H9 (cell line): Measurements from ENCODE around the gene MTX3. TPM values are rescaled to one million over a fixed set of nuclear protein-coding genes. Genes with fewer than 3 reads are reported as not detected.

Experiments used
- DNase-seq: peaks from one replicate; pipeline ENCODE4 v3.0.0-alpha.2; 2017
- H2AFZ ChIP-seq: one replicate; pipeline ENCODE4 v1.6.1; 2013; ENCODE audit warnings: mild to moderate bottlenecking, low read length, control low read depth, moderate library complexity
- H2AK5ac ChIP-seq: 2 replicates; pipeline ENCODE4 v1.6.1; 2013; ENCODE audit warnings: low read length, control low read depth, mixed read lengths; ENCODE audit not compliant: insufficient read length
- H2BK120ac ChIP-seq: one replicate; pipeline ENCODE4 v1.6.1; 2013; ENCODE audit warnings: low read depth, mild to moderate bottlenecking, low read length, control low read depth, inconsistent platforms; ENCODE audit not compliant: poor library complexity, severe bottlenecking
- H2BK12ac ChIP-seq: 2 replicates; pipeline ENCODE4 v1.6.1; 2013; ENCODE audit warnings: low read length, control low read depth, mixed read lengths, low read depth; ENCODE audit not compliant: insufficient read length
- H2BK15ac ChIP-seq: 2 replicates; pipeline ENCODE4 v1.6.1; 2013; ENCODE audit warnings: low read depth, low read length, control low read depth
- H2BK20ac ChIP-seq: one replicate; pipeline ENCODE4 v1.6.1; 2013; ENCODE audit warnings: low read depth, mild to moderate bottlenecking, low read length, control low read depth, inconsistent platforms; ENCODE audit not compliant: poor library complexity, severe bottlenecking
- H2BK5ac ChIP-seq: 2 replicates; pipeline ENCODE4 v1.6.1; 2013; ENCODE audit warnings: low read length, control low read depth, mixed read lengths; ENCODE audit not compliant: insufficient read length
- H3K14ac ChIP-seq: 2 replicates; pipeline ENCODE4 v1.6.1; 2013; ENCODE audit warnings: low read length, control low read depth; ENCODE audit not compliant: insufficient read depth
- H3K18ac ChIP-seq: 2 replicates; pipeline ENCODE4 v1.6.1; 2013; ENCODE audit warnings: low read depth, mild to moderate bottlenecking, mixed read lengths, low read length, control low read depth; ENCODE audit not compliant: insufficient read length
- H3K23ac ChIP-seq: 2 replicates; pipeline ENCODE4 v1.6.1; 2013; ENCODE audit warnings: low read length, control low read depth, mixed read lengths, low read depth; ENCODE audit not compliant: insufficient read length
- H3K23me2 ChIP-seq: 2 replicates; pipeline ENCODE4 v1.6.1; 2013; ENCODE audit warnings: low read depth, mild to moderate bottlenecking, mixed read lengths, low read length, control low read depth; ENCODE audit not compliant: insufficient read length, poor library complexity, severe bottlenecking
- H3K27ac ChIP-seq: 2 replicates; pipeline ENCODE4 v1.5.1; 2013; ENCODE audit warnings: low read length, control low read depth, mixed read lengths, low read depth; ENCODE audit not compliant: insufficient read length
- H3K27me3 ChIP-seq: 2 replicates; pipeline ENCODE4 v1.6.1; 2013; ENCODE audit warnings: low read length, control low read depth, inconsistent platforms; ENCODE audit not compliant: insufficient read depth
- H3K4ac ChIP-seq: 2 replicates; pipeline ENCODE4 v1.6.1; 2013; ENCODE audit warnings: low read depth, mild to moderate bottlenecking, control low read depth, inconsistent platforms, low read length, moderate library complexity
- H3K4me1 ChIP-seq: 2 replicates; pipeline ENCODE4 v1.6.1; 2013; ENCODE audit warnings: low read length, control low read depth, inconsistent platforms; ENCODE audit not compliant: insufficient read depth
- H3K4me2 ChIP-seq: 2 replicates; pipeline ENCODE4 v1.6.1; 2013; ENCODE audit warnings: low read length, control low read depth, mixed read lengths; ENCODE audit not compliant: insufficient read length, insufficient read depth
- H3K56ac ChIP-seq: 2 replicates; pipeline ENCODE4 v1.6.1; 2013; ENCODE audit warnings: low read depth, mild to moderate bottlenecking, mixed read lengths, low read length, control low read depth; ENCODE audit not compliant: insufficient read length
- H3K79me1 ChIP-seq: 2 replicates; pipeline ENCODE4 v1.6.1; 2013; ENCODE audit warnings: low read depth, mild to moderate bottlenecking, moderate library complexity, low read length, control low read depth, inconsistent platforms; ENCODE audit not compliant: insufficient read depth, poor library complexity, severe bottlenecking
- H3K79me2 ChIP-seq: 2 replicates; pipeline ENCODE4 v1.6.1; 2013; ENCODE audit warnings: low read length, control low read depth, inconsistent platforms; ENCODE audit not compliant: insufficient read depth
- H3K9ac ChIP-seq: 2 replicates; pipeline ENCODE4 v1.6.1; 2013; ENCODE audit warnings: low read length, control low read depth, mixed read lengths; ENCODE audit not compliant: insufficient read length; ENCODE audit errors: extremely low read depth
- H3K9me3 ChIP-seq: one replicate; pipeline ENCODE4 v1.6.1; 2013; ENCODE audit warnings: low read depth, low read length, inconsistent platforms; ENCODE audit not compliant: control insufficient read depth
- H3T11ph ChIP-seq: one replicate; pipeline ENCODE4 v1.6.1; 2013; ENCODE audit warnings: mild to moderate bottlenecking, low read length, control low read depth, inconsistent platforms
- H4K20me1 ChIP-seq: one replicate; pipeline ENCODE4 v1.6.1; 2013; ENCODE audit not compliant: control insufficient read depth, insufficient read length, insufficient read depth
- H4K5ac ChIP-seq: 2 replicates; pipeline ENCODE4 v1.6.1; 2013; ENCODE audit warnings: low read depth, mild to moderate bottlenecking, mixed read lengths, low read length, control low read depth; ENCODE audit not compliant: insufficient read length
- H4K8ac ChIP-seq: replicated peaks from 2 replicates; pipeline ENCODE4 v1.6.1; 2013; ENCODE audit warnings: low read length, control low read depth, mixed read lengths, low read depth; ENCODE audit not compliant: insufficient read length
- H4K91ac ChIP-seq: 2 replicates; pipeline ENCODE4 v1.6.1; 2013; ENCODE audit warnings: low read depth, mild to moderate bottlenecking, moderate library complexity, mixed read lengths, low read length, control low read depth; ENCODE audit not compliant: insufficient read length
- H3K27ac Mint-ChIP-seq, 3 experiments: 2 replicates in 2 of 3; 3 replicates in 1 of 3; pipeline ENCODE4 v1.8.0; 2020 to 2021; ENCODE audit warnings: mixed read lengths in 3 of 3, mild to moderate bottlenecking in 1 of 3, moderate library complexity in 1 of 3
- H3K27me3 Mint-ChIP-seq: 2 replicates; pipeline ENCODE4 v1.8.0; 2021; ENCODE audit warnings: low read depth, mild to moderate bottlenecking, moderate library complexity, mixed read lengths
- H3K36me3 Mint-ChIP-seq, 3 experiments: 2 replicates in 2 of 3; 3 replicates in 1 of 3; pipeline ENCODE4 v1.8.0; 2020 to 2021; ENCODE audit warnings: low read depth in 3 of 3, mixed read lengths in 3 of 3; ENCODE audit not compliant: insufficient read depth in 1 of 3
- H3K4me1 Mint-ChIP-seq, 2 experiments: 2 replicates each; pipeline ENCODE4 v1.8.0; 2020; ENCODE audit warnings: mixed read lengths in 2 of 2
- H3K4me3 Mint-ChIP-seq, 2 experiments: 2 replicates in 1 of 2; 3 replicates in 1 of 2; pipeline ENCODE4 v1.8.0; 2020 to 2021; ENCODE audit warnings: mild to moderate bottlenecking in 2 of 2, mixed read lengths in 2 of 2, moderate library complexity in 1 of 2
- H3K9me3 Mint-ChIP-seq, 2 experiments: 2 replicates in 1 of 2; 3 replicates in 1 of 2; pipeline ENCODE4 v1.8.0; 2020; ENCODE audit warnings: mild to moderate bottlenecking in 2 of 2, mixed read lengths in 2 of 2, moderate library complexity in 1 of 2
- CTCF ChIP-seq: fragments of 200-600 bp; sonication (generic); conservative IDR thresholded peaks from 3 replicates; pipeline ENCODE4 v1.8.0; 2021; ENCODE audit warnings: antibody characterized with exemption, mild to moderate bottlenecking
- whole genome bisulfite sequencing: extraction: QIAGEN DNeasy Blood & Tissue Kit; methylation state at CpG from one replicate; pipeline ENCODE4 v1.1.7; 2013; ENCODE audit warnings: missing lambda C conversion rate, low lambda C conversion rate, mixed read lengths; ENCODE audit not compliant: insufficient read length; ENCODE audit errors: extremely low coverage; 5-methylcytosine and 5-hydroxymethylcytosine counted together
- total RNA-seq: library from RNA; stranded (reverse); gene quantifications from 2 replicates; pipeline ENCODE4 v1.2.1, GENCODE V29; 2021

Gene MTX3
- total RNA-seq, 1 experiment from 2014 or later: 24.1 TPM

- Histone ChIP-seq H4K91ac (no peak overlapping the region), H3K27me3 (peaks cover 12% of the 10 kb centered on the region; the same call in 1 of the 2 replicates), H3K9ac (no peak overlapping the region), H4K5ac (no peak overlapping the region), H3K14ac (no peak overlapping the region), H3K79me2 (no peaks in the 10 kb centered on the region), H3K23me2 (peaks cover 5% of the 10 kb centered on the region), H2BK15ac (no peak overlapping the region), H2AK5ac (no peak overlapping the region), H3K27ac (no peak overlapping the region), H4K8ac (no peak overlapping the region), H3T11ph (no peak overlapping the region), H2BK120ac (no peak overlapping the region), H3K4ac (no peak overlapping the region), H3K4me2 (no peak overlapping the region), H3K18ac (no peak overlapping the region), H3K79me1 (no peaks in the 10 kb centered on the region), H4K20me1 (no peaks in the 10 kb centered on the region), H2AFZ (no peak overlapping the region), H2BK12ac (no peak overlapping the region), H3K56ac (no peak overlapping the region), H3K4me1 (peaks cover 2% of the 10 kb centered on the region; the same call in 1 of the 2 replicates), H2BK20ac (no peak overlapping the region), H2BK5ac (no peak overlapping the region), H3K9me3 (no peaks in the 10 kb centered on the region), H3K23ac (no peak overlapping the region)
- DNase-seq: no peak
- no peaks in the 10 kb centered on the region for H3K36me3 Mint-ChIP-seq
- H3K27me3 Mint-ChIP-seq: peaks cover 35% of the 10 kb centered on the region
- no peak for TF ChIP-seq CTCF
- H3K4me1 Mint-ChIP-seq: peaks cover 11 to 13% of the 10 kb centered on the region in 2 experiments
- H3K27ac Mint-ChIP-seq: no peak overlapping the region
- no peaks in the 10 kb centered on the region for H3K9me3 Mint-ChIP-seq
- no peak overlapping the region for H3K4me3 Mint-ChIP-seq
- no CpG with 5 or more reads among the region's 1 CpG for WGBS
These were observed 40.0 kb upstream of the MTX3 start for GRCh38 chr5:80031109-80031508.
